GM12872 (cell line): ENCODE results near the gene PDLIM1.

Experiments
- CTCF ChIP-seq: IDR thresholded peaks from 3 replicates; pipeline ENCODE4 v1.5.1; 2011; ENCODE audit warnings: low read depth, mild to moderate bottlenecking, low read length, moderate library complexity; ENCODE audit not compliant: insufficient read depth

PDLIM1 gene

GRCh38 chr10:95333997-95334804 lies 43.4 kb upstream of the PDLIM1 start:
- TF ChIP-seq CTCF: no peak

GRCh38 chr10:95332666-95333249 lies 42.0 kb upstream of the PDLIM1 start:
- TF ChIP-seq CTCF: no peak

- TF ChIP-seq CTCF: no peak
Measured at GRCh38 chr10:95331596-95332130, 40.9 kb upstream of the PDLIM1 start.

- no peak for TF ChIP-seq CTCF
Measured at GRCh38 chr10:95330966-95331453, 40.2 kb upstream of the PDLIM1 start.

- no peak for TF ChIP-seq CTCF
Measured at GRCh38 chr10:95329296-95329695, 38.5 kb upstream of the PDLIM1 start.

GRCh38 chr10:95328013-95328412 lies 37.2 kb upstream of the PDLIM1 start:
- TF ChIP-seq CTCF: no peak

GRCh38 chr10:95327367-95327766 lies 36.6 kb upstream of the PDLIM1 start:
- no peak for TF ChIP-seq CTCF
